Spleen (tissue), 11 donors: Measurements from ENCODE around the gene MTMR3. TPM values are rescaled to one million over a fixed set of nuclear protein-coding genes. Genes with fewer than 3 reads are reported as not detected.

ENCODE experiments used
- DNase-seq: peaks from one replicate; pipeline ENCODE4 v3.0.0-alpha.2; 2020
- H3K27ac ChIP-seq, 8 donors: fragments of 200-600 bp; sonication (generic) in 7 of 8; 1 replicate in 4 of 8; 2 replicates in 4 of 8; pipeline versions ENCODE4 v1.5.0 to v1.8.0; 2016 to 2021; ENCODE audit warnings: inconsistent platforms in 4 of 8, mild to moderate bottlenecking in 4 of 8, moderate library complexity in 1 of 8
- H3K27me3 ChIP-seq, 7 donors: fragments of 200-600 bp; sonication (generic) in 6 of 7; replicated peaks in 1 of 7; 1 replicate in 4 of 7; 2 replicates in 3 of 7; pipeline versions ENCODE4 v1.5.0 to v1.8.0; 2016 to 2021; ENCODE audit warnings: inconsistent platforms in 3 of 7, mild to moderate bottlenecking in 1 of 7
- H3K36me3 ChIP-seq, 6 donors: fragments of 200-600 bp; sonication (generic) in 5 of 6; 1 replicate in 4 of 6; 2 replicates in 2 of 6; pipeline versions ENCODE4 v1.5.0 to v1.8.0; 2016 to 2021; ENCODE audit warnings: inconsistent platforms in 2 of 6
- H3K4me1 ChIP-seq, 6 donors: fragments of 200-600 bp; sonication (generic) in 5 of 6; 1 replicate in 3 of 6; 2 replicates in 3 of 6; pipeline versions ENCODE4 v1.5.0 to v1.8.0; 2016 to 2021; ENCODE audit warnings: inconsistent platforms in 3 of 6
- H3K4me3 ChIP-seq, 8 donors: fragments of 200-600 bp; sonication (generic) in 7 of 8; 1 replicate in 4 of 8; 2 replicates in 4 of 8; pipeline versions ENCODE4 v1.5.0 to v1.8.0; 2016 to 2021; ENCODE audit warnings: inconsistent platforms in 4 of 8, mild to moderate bottlenecking in 4 of 8, moderate library complexity in 2 of 8
- H3K9me3 ChIP-seq, 8 donors: fragments of 200-600 bp; sonication (generic) in 7 of 8; 1 replicate in 4 of 8; 2 replicates in 4 of 8; pipeline versions ENCODE4 v1.5.0 to v1.8.0; 2016 to 2021; ENCODE audit warnings: inconsistent platforms in 4 of 8
- CTCF ChIP-seq, 11 experiments: fragments of 200-600 bp in 7 of 11; fragments of 450-650 bp in 4 of 11; sonication (generic) in 4 of 11; IDR thresholded peaks in 8 of 11; conservative IDR thresholded peaks in 3 of 11; 1 replicate in 7 of 11; 2 replicates in 4 of 11; pipeline versions ENCODE4 v1.4.0 to v1.8.0; 2016 to 2021; ENCODE audit warnings: antibody characterized with exemption in 11 of 11, inconsistent platforms in 4 of 11, mild to moderate bottlenecking in 1 of 11
- POLR2A ChIP-seq, 3 donors: fragments of 450-650 bp; IDR thresholded peaks; one replicate each; pipeline ENCODE4 v1.5.1; 2017; ENCODE audit warnings: antibody characterized with exemption in 3 of 3, mild to moderate bottlenecking in 1 of 3
- POLR2AphosphoS5 ChIP-seq, 3 donors: sonication (generic); formaldehyde crosslinking; IDR thresholded peaks; one replicate each; pipeline ENCODE4 v1.5.1; 2017; ENCODE audit warnings: antibody characterized with exemption in 3 of 3
- WGBS, 5 donors: extraction: QIAGEN DNeasy Blood & Tissue Kit in 3 of 5; methylation state at CpG; one replicate each; pipeline versions ENCODE4 v1.1.5 to v1.1.7; 2013 to 2018; 5-methylcytosine and 5-hydroxymethylcytosine counted together
- intact Hi-C: fragments of 100-400 bp; cut with DNase I; formaldehyde crosslinking; loops from one replicate; pipeline ENCODE4 v1.15.0; 2023; ENCODE audit warnings: low total_unique reads
- polyA plus RNA-seq, 3 donors: library from polyadenylated mRNA; stranded (reverse); fragments of 200-250 nt; gene quantifications; one replicate each; pipeline ENCODE4 v1.2.1, GENCODE V29; 2013
- total RNA-seq, 7 donors: library from RNA; depleted of rRNA in 3 of 7; stranded (reverse); fragments of >200 nt in 3 of 7; fragmentation: NEBNext Ultra II Directional in 4 of 7; extraction: Animal tissue kit (Norgen Biotek cat#: 25700) in 4 of 7; gene quantifications; one replicate each; pipeline versions ENCODE4 v1.1.0 to v1.2.1, GENCODE V29; 2016 to 2021
- donor health status: healthy with polysubstance abuse.
- donor health status: DM: no; HTN: no; CAD: no; lungs with moderate emphysema.
- donor health status: DM: no; HTN: no; CAD: no.
- donor health status: Bipolar disorder and iron deficiency.
- donor health status: healthy.
- donor health status: DM: no; HTN: no; CAD: no.
- donor health status: DM: yes; HTN: yes; CAD: no.

MTMR3 gene
- total and polyA plus RNA-seq, 10 donors, result 5.3 to 137 (median 76.2) TPM

GRCh38 chr22:29994943-29995342, 112.0 kb downstream of the MTMR3 start:
- Histone ChIP-seq H3K4me1 (peaks cover 0 to 41% (median 6%) of the 10 kb centered on the region in 6 donors), H3K9me3 (no peaks in the 10 kb centered on the region), H3K36me3 (peaks cover 6 to 75% (median 29%) of the 10 kb centered on the region in 6 donors), H3K27ac (peak overlapping the region in 6 of 8 donors; percentile 32 to 56 (median 47)), H3K4me3 (no peak overlapping the region), H3K27me3 (no peaks in the 10 kb centered on the region)
- intact Hi-C loops, result no loop called here
- TF ChIP-seq POLR2AphosphoS5 (IDR thresholded peaks at IDR 0.05), result no peak
- TF ChIP-seq CTCF (IDR thresholded peaks at IDR 0.05 in 8 of 11, conservative IDR thresholded peaks at IDR 0.05 in 3 of 11), result no peak
- TF ChIP-seq POLR2A (IDR thresholded peaks at IDR 0.05), result no peak
- no peak for DNase-seq
- WGBS, 5 donors, result 30 to 55% (median 35%) methylated on average over 3 of the region's 3 CpGs

- Histone ChIP-seq H3K4me1 (peaks cover 0 to 41% (median 6%) of the 10 kb centered on the region in 6 donors), H3K4me3 (no peak overlapping the region), H3K27me3 (no peaks in the 10 kb centered on the region), H3K36me3 (peaks cover 3 to 75% (median 26%) of the 10 kb centered on the region in 6 donors), H3K9me3 (no peaks in the 10 kb centered on the region), H3K27ac (peak overlapping the region in 1 of 8 donors; percentile 11)
- DNase-seq, result no peak
- intact Hi-C loops, result no loop called here
- TF ChIP-seq POLR2AphosphoS5 (IDR thresholded peaks at IDR 0.05) (no peak), POLR2A (IDR thresholded peaks at IDR 0.05) (no peak), CTCF (IDR thresholded peaks at IDR 0.05 in 8 of 11, conservative IDR thresholded peaks at IDR 0.05 in 3 of 11) (no peak)
Observed at GRCh38 chr22:29997107-29997506, 114.1 kb downstream of the MTMR3 start.

- Histone ChIP-seq H3K27me3 (no peaks in the 10 kb centered on the region), H3K9me3 (no peaks in the 10 kb centered on the region), H3K4me3 (no peak overlapping the region), H3K27ac (peak overlapping the region in 1 of 8 donors; percentile 11), H3K4me1 (peaks cover 0 to 41% (median 6%) of the 10 kb centered on the region in 6 donors), H3K36me3 (peaks cover 0 to 75% (median 25%) of the 10 kb centered on the region in 6 donors)
- WGBS, 5 donors, result 82 to 91% (median 83%) methylated on average over 2 of the region's 2 CpGs
- intact Hi-C loops, result no loop called here
- TF ChIP-seq CTCF (IDR thresholded peaks at IDR 0.05 in 8 of 11, conservative IDR thresholded peaks at IDR 0.05 in 3 of 11) (no peak), POLR2A (IDR thresholded peaks at IDR 0.05) (no peak), POLR2AphosphoS5 (IDR thresholded peaks at IDR 0.05) (no peak)
- DNase-seq, result no peak
Observed at GRCh38 chr22:29997516-29997915, 114.5 kb downstream of the MTMR3 start.

GRCh38 chr22:29998627-29999384, 115.8 kb downstream of the MTMR3 start:
- 60 to 84% (median 77%) methylated on average over 4 of the region's 4 CpGs for WGBS, 5 donors
- Histone ChIP-seq H3K9me3 (no peaks in the 10 kb centered on the region), H3K4me3 (no peak overlapping the region), H3K27me3 (no peaks in the 10 kb centered on the region), H3K27ac (no peak overlapping the region), H3K4me1 (peaks cover 0 to 35% (median 6%) of the 10 kb centered on the region in 6 donors), H3K36me3 (peaks cover 0 to 75% (median 31%) of the 10 kb centered on the region in 6 donors)
- no peak for DNase-seq
- no peak for TF ChIP-seq CTCF (IDR thresholded peaks at IDR 0.05 in 8 of 11, conservative IDR thresholded peaks at IDR 0.05 in 3 of 11)
- TF ChIP-seq POLR2A (IDR thresholded peaks at IDR 0.05), result no peak
- TF ChIP-seq POLR2AphosphoS5 (IDR thresholded peaks at IDR 0.05), result no peak
- intact Hi-C loops, result no loop called here
